Activated CD8-positive, alpha-beta T cell treated with anti-CD3 and anti-CD28 coated beads, Interleukin-2, amount 10 ng/mL, durations not matched to agents 7 days and 5 days (primary cell): ENCODE measurements around the gene MAST4. TPM values are rescaled to one million over a fixed set of nuclear protein-coding genes. Genes with fewer than 3 reads are reported as not detected.

Experiments used
- ATAC-seq: fragments of 150-1000 bp; cut with Tn5 transposase; one replicate; pipeline ENCODE4 v1.10.0; 2021; ENCODE audit warnings: moderate library complexity
- CTCF ChIA-PET: fragments of 350-600 bp; sonication (Branson Sonifier 250); formaldehyde crosslinking; loops from one replicate; lab custom pipeline; 2021; ENCODE audit warnings: antibody characterized with exemption; lab: Charles Lee
- POLR2A ChIA-PET: fragments of 350-600 bp; sonication (Branson Sonifier 250); formaldehyde crosslinking; loops from one replicate; lab custom pipeline; 2021; ENCODE audit warnings: antibody characterized with exemption; lab: Charles Lee
- DNase-seq: peaks from one replicate; pipeline ENCODE4 v3.0.0-alpha.2; 2020
- H3K27ac Mint-ChIP-seq: one replicate; pipeline ENCODE4 v1.8.0; 2021; ENCODE audit warnings: mild to moderate bottlenecking, mixed read lengths
- H3K27me3 Mint-ChIP-seq: one replicate; pipeline ENCODE4 v1.8.0; 2021; ENCODE audit warnings: low read depth, mixed read lengths
- H3K36me3 Mint-ChIP-seq: one replicate; pipeline ENCODE4 v1.8.0; 2021; ENCODE audit warnings: low read depth, mixed read lengths
- H3K4me1 Mint-ChIP-seq: one replicate; pipeline ENCODE4 v1.8.0; 2021; ENCODE audit warnings: low read depth, mixed read lengths
- H3K4me3 Mint-ChIP-seq: one replicate; pipeline ENCODE4 v1.8.0; 2021; ENCODE audit warnings: mild to moderate bottlenecking, mixed read lengths
- H3K9me3 Mint-ChIP-seq: one replicate; pipeline ENCODE4 v1.8.0; 2022; ENCODE audit warnings: mixed read lengths; ENCODE audit not compliant: insufficient read depth
- total RNA-seq, 2 experiments: library from RNA; stranded (reverse); gene quantifications; one replicate each; pipeline ENCODE4 v1.2.3, GENCODE V29; 2021

The MAST4 gene
- total RNA-seq, 2 experiments from 2014 or later: 5.5 to 7.1 TPM

DNA sequence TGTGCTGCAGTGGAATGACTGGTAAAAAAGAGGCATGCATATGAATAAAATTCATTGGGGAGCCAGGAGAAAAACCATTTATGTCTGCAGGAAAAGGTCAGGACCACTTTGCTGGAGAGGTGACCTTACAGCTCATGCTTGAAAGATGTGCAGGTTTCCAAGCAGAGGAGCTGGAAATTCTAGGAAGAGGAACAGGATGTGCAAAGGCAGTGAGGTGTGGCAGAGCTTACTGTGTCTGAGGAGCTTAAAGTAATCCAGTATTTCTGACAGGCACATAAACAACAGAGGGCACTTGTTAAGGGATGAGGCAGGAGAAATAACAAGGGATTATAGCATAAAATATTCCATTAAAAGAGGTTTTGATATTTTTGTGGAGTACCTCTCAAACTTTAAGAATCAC lies 397.3 kb downstream of the MAST4 start:
- ATAC-seq: no peak
- CTCF ChIA-PET: interaction anchor here (0.7 kb wide), 1 partner anchor 156 kb away, joined by 3 read pairs; no protein-coding TSS in a partner anchor

DNA sequence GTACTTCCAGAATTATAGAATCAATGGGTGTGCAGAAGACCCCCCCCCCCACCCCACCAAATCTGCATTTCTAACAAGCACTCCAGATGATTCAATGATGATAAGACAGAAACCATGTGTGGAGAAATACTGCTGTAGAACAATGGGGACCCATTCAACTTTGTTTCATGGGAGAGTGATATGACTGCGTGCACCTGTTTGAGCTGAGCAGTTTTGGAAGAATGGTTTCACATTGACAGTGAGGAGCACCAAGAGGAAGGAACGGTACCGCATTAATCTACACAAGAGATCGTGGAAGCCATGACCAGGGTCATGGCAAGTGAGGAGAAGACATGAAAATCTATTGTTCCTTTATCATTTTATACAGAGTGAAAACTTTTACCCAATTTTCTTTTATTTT lies 397.7 kb downstream of the MAST4 start:
- CTCF ChIA-PET: interaction anchor here (0.7 to 1.2 kb wide), 2 partner anchors 156 to 215 kb away, joined by 3 read pairs; no protein-coding TSS in a partner anchor
- peaks cover 8% of the 10 kb centered on the region for H3K4me1 Mint-ChIP-seq
- peaks cover 5% of the 10 kb centered on the region for H3K27me3 Mint-ChIP-seq
- H3K36me3 Mint-ChIP-seq: no peaks in the 10 kb centered on the region
- no peak for DNase-seq
- H3K27ac Mint-ChIP-seq: no peak overlapping the region
- POLR2A ChIA-PET: interaction anchor here (0.6 kb wide), 1 partner anchor 10 kb away, joined by 3 read pairs; no protein-coding TSS in a partner anchor
- no peak for ATAC-seq
- no peaks in the 10 kb centered on the region for H3K9me3 Mint-ChIP-seq
- no peak overlapping the region for H3K4me3 Mint-ChIP-seq

More for the DNA sequence above, 397.3 kb downstream of the MAST4 start:
- H3K9me3 Mint-ChIP-seq: no peaks in the 10 kb centered on the region
- DNase-seq: no peak
- POLR2A ChIA-PET: no interaction called here
- H3K36me3 Mint-ChIP-seq: no peaks in the 10 kb centered on the region
- no peak overlapping the region for H3K4me3 Mint-ChIP-seq
- H3K4me1 Mint-ChIP-seq: peaks cover 8% of the 10 kb centered on the region
- peaks cover 5% of the 10 kb centered on the region for H3K27me3 Mint-ChIP-seq
- H3K27ac Mint-ChIP-seq: no peak overlapping the region

DNA sequence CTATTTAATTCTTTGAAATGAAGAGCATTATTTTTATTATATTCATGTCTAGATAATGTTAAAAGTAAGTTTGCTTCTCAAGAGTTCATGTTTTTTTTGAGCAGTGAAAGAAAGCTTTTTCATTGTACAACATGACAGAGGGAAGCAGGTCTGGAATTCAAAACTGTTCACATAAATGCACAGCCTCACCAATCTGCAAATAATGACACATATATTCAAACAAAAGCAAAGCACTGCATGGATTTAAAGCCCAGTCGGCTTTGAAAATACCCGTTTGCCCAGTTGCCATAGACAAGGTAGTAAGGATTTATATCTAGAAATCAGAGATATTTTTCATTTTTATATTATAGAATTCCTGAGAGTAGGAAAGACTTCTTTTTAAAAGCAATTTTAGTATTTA lies 398.6 kb downstream of the MAST4 start:
- peaks cover 8% of the 10 kb centered on the region for H3K4me1 Mint-ChIP-seq
- ATAC-seq (no peak), DNase-seq (no peak)
- no peak overlapping the region for H3K4me3 Mint-ChIP-seq
- CTCF ChIA-PET: interaction anchor here (1.2 kb wide), 1 partner anchor 214 kb away, joined by 3 read pairs; no protein-coding TSS in a partner anchor
- H3K9me3 Mint-ChIP-seq: no peaks in the 10 kb centered on the region
- H3K27ac Mint-ChIP-seq: no peak overlapping the region
- H3K27me3 Mint-ChIP-seq: peaks cover 5% of the 10 kb centered on the region
- H3K36me3 Mint-ChIP-seq: no peaks in the 10 kb centered on the region
- POLR2A ChIA-PET: no interaction called here

DNA sequence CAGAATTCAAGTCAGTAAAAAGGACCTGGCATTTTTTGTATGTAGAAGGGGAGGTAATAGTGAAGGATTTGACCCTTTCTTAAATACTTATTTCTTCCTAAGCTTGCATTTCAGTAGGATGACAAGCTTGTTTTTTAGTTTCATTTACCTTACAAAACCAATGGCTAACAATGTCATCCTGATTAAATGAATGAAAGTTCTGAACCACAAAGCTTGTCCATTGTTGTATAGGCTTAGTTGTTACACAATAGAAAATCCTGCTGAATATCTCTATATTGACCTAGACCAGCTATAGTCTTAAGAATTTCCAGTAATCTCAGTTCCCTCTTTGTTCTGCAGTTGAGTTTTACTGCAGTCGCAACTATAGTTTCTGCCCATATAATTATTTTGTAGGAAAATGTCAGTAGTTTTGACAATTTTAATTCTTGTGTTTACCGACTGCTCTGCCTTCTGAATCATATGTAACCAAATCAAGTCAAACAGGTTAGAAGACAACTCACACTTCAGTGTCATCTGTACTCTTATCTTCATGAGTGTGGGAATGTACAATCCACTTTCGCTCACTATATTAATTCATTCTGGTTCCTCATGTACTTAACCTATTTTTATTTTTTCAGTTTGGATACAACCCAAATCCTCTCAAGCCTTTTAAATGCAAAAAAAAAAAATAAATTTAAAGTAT lies 404.7 kb downstream of the MAST4 start:
- CTCF ChIA-PET: interaction anchor here (0.6 to 2.0 kb wide), 3 partner anchors 13 to 800 kb away, joined by 3 to 9 read pairs (median 3); no protein-coding TSS in a partner anchor
- no peaks in the 10 kb centered on the region for H3K9me3 Mint-ChIP-seq
- H3K4me1 Mint-ChIP-seq: peaks cover 20% of the 10 kb centered on the region
- no peak overlapping the region for H3K27ac Mint-ChIP-seq
- DNase-seq (no peak), ATAC-seq (no peak)
- no peaks in the 10 kb centered on the region for H3K36me3 Mint-ChIP-seq
- H3K27me3 Mint-ChIP-seq: peaks cover 8% of the 10 kb centered on the region
- H3K4me3 Mint-ChIP-seq: no peak overlapping the region
- POLR2A ChIA-PET: no interaction called here

DNA sequence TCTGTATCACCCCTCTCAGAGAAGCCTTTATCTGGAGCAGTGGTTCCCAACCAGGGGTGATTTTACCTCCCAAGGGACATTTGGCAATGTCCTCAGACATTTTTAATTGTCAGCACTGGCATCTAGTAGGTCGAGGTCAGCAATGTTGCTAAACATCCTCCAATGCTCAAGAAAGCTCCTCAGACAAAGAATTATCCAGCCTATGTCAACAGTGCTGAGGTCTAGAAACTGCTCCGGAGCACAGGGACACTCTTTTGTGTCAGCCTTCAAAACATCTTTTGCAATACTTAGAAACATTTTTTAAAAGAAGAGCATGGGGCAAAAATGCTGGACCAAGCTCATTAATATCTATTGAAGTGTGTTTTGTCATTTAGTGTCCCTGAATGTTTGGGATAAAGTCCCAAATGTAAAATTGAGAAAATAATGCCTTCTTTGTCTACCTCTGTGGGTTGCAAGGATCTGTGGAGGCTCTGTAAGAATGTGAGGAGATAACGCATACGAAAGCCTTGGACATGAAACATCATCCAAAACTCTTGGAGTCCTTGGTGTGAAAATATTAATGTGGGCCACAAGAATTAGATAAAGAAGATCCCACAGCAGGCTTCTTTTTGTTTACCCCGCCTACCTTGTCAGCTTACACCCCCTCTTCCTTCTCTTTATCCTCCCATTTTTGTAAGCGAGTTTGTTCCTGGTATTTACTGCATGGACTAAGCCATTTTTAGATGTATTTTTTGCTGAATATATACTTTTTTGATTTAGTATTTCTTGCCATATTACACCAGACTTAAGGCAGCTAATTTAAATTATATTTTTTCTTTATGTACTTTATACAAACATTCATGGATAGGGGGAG lies 406.9 kb downstream of the MAST4 start:
- H3K27me3 Mint-ChIP-seq: peaks cover 6% of the 10 kb centered on the region
- peak overlapping the region; percentile 67 for H3K4me3 Mint-ChIP-seq
- no peaks in the 10 kb centered on the region for H3K9me3 Mint-ChIP-seq
- H3K27ac Mint-ChIP-seq: no peak overlapping the region
- DNase-seq: no peak
- no peaks in the 10 kb centered on the region for H3K36me3 Mint-ChIP-seq
- no peak for ATAC-seq
- ChIA-PET CTCF (interaction anchor here (1.0 to 1.5 kb wide), 3 partner anchors 15 to 19 kb away, joined by 3 to 7 read pairs (median 7); no protein-coding TSS in a partner anchor), POLR2A (interaction anchor here (0.6 kb wide), 1 partner anchor 154 kb away, joined by 3 read pairs; no protein-coding TSS in a partner anchor)
- peaks cover 32% of the 10 kb centered on the region for H3K4me1 Mint-ChIP-seq

DNA sequence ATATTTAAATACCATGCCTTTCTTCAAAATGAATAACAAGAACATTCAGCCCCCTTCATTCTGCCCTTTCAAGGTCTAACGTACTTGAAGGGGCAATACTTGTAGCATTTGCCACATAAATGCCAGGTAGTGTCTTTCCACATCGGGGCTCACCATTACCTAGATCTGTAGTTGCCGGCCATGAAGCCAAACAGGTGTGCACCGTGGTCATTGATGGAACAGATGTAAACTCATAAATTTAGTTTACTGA lies 407.4 kb downstream of the MAST4 start:
- Mint-ChIP-seq H3K27ac (peak overlapping the region; percentile 58), H3K4me3 (peak overlapping the region; percentile 67), H3K9me3 (no peaks in the 10 kb centered on the region), H3K36me3 (no peaks in the 10 kb centered on the region), H3K27me3 (peaks cover 6% of the 10 kb centered on the region), H3K4me1 (peaks cover 32% of the 10 kb centered on the region)
- DNase-seq: no peak
- no peak for ATAC-seq
- POLR2A ChIA-PET: no interaction called here
- CTCF ChIA-PET: interaction anchor here (1.3 to 1.5 kb wide), 2 partner anchors 18 to 19 kb away, joined by 3 to 7 read pairs; no protein-coding TSS in a partner anchor

DNA sequence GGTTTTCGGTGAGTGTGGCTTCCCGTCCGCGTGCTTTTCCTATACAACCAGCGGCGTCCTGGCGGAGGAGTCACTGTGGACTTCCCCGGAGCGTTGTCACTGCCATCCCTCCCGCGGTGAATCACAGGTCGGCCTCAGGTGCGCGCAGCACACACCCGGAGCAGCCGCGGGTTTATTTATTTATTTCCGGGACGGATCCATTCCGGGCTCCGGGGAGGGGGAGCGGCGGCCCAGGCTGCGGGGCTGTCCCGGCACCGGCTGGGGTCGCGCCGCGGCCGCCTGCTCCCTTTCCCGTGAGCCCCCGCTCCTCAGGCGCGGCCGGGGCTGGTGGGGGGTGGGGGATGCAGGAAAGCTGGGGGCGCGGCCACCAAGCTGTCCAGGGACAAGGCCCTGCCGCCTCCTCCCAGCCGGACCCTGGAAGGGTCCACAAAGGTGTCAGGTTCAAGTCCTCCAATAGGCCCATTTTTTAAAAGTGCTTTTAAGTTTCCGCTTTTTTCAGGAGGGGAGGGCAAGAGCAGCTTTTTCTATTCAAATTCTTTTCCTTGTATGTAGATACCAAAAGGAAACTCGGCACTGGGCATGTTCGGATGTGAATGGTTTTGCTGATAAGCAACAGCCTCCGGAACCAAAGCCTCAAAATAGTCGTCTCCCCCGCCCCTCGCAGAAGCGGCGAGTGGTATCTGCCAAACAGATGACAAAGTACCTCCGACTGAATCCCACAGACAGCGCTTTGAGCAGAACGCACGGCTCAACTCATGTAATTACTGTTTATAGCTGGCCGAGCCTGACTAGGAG lies 407.9 kb downstream of the MAST4 start:
- Mint-ChIP-seq H3K27ac (peak overlapping the region; percentile 90), H3K36me3 (no peaks in the 10 kb centered on the region), H3K9me3 (no peaks in the 10 kb centered on the region), H3K27me3 (peaks cover 6% of the 10 kb centered on the region), H3K4me3 (peak overlapping the region; percentile 88), H3K4me1 (peaks cover 32% of the 10 kb centered on the region)
- ChIA-PET POLR2A (interaction anchor here (1.2 kb wide), 3 partner anchors 12 to 161 kb away, joined by 3 to 7 read pairs (median 3); no protein-coding TSS in a partner anchor), CTCF (interaction anchor here (1.3 to 2.3 kb wide), 4 partner anchors 10 to 18 kb away, joined by 3 to 8 read pairs (median 6); no protein-coding TSS in a partner anchor)
- DNase-seq (peak; percentile 91), ATAC-seq (peak; percentile 87)

DNA sequence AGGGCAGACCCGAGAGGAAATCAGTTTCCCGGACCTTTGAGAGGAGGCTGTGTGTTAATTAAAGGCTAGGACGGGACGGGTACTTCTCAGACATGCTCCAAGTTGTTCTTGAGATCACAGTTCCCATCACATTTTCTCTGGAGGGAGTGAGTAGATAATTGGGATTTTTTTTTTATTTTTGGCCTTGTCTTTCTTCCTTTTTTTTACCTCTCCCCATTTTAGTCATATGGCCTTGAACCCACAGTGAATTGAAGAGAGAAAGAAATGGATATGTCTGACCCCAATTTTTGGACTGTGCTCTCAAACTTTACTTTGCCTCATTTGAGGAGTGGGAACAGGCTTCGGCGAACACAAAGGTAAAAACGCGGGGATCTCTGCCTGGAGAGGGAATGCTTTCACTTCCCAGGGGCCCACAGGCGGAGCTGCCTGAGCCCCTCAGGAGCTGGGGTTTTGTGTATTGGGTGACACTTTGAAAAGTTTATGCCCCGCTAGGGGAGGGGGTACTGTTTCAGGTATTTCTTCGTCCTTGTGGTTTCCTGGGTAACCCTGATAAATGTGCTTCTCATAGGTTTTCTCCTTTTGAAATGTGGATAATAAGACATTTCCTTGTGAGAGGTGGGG lies 408.6 kb downstream of the MAST4 start:
- H3K36me3 Mint-ChIP-seq: no peaks in the 10 kb centered on the region
- H3K4me3 Mint-ChIP-seq: peak overlapping the region; percentile 88
- DNase-seq (no peak), ATAC-seq (no peak)
- H3K27ac Mint-ChIP-seq: peak overlapping the region; percentile 90
- H3K4me1 Mint-ChIP-seq: peaks cover 32% of the 10 kb centered on the region
- ChIA-PET CTCF (interaction anchor here (1.3 to 2.3 kb wide), 3 partner anchors 9 to 202 kb away, joined by 3 to 8 read pairs (median 5); no protein-coding TSS in a partner anchor), POLR2A (interaction anchor here (1.2 kb wide), 3 partner anchors 12 to 160 kb away, joined by 3 to 7 read pairs (median 3); no protein-coding TSS in a partner anchor)
- no peaks in the 10 kb centered on the region for H3K9me3 Mint-ChIP-seq
- H3K27me3 Mint-ChIP-seq: peaks cover 6% of the 10 kb centered on the region

DNA sequence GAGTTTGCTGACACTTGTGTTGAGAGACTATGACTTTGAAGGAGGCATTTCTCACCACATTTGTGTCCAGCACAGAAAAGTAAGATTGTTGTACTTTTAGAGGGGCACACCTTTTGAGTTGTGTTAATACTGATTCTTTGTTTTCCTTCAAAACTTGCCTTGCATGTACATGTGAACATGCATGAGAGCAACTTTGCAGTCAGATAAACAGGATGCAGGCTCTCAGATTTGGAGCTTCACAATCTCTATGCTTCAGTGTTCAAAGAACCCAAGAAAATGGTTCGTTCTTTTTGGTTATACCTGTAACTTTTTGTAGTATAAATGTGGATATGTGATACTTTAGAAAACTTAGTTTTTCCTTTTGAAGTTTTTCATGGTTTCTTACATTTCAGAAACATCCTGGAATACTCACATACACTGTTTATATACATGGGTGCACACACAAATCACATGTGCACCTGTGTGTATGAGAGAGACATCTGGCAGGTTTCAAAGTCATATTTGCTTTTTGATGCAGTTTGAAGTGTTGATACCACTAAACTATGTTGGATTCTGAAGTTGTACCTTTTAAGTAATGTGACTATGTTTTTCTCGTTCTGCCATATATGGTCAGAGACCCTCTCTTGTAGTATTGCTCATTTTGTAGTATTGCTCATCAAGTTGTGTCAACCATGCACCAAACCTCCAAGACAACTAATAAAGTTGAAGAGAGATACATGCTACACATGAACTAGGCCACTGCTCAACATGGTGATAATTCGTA lies 409.7 kb downstream of the MAST4 start:
- peak overlapping the region; percentile 88 for H3K4me3 Mint-ChIP-seq
- H3K9me3 Mint-ChIP-seq: no peaks in the 10 kb centered on the region
- ChIA-PET CTCF (interaction anchor here (1.3 to 2.3 kb wide), 2 partner anchors 17 to 201 kb away, joined by 3 to 8 read pairs; no protein-coding TSS in a partner anchor), POLR2A (interaction anchor here (0.6 to 1.2 kb wide), 2 partner anchors 159 to 160 kb away, joined by 3 read pairs; no protein-coding TSS in a partner anchor)
- H3K27ac Mint-ChIP-seq: no peak overlapping the region
- H3K36me3 Mint-ChIP-seq: no peaks in the 10 kb centered on the region
- peaks cover 6% of the 10 kb centered on the region for H3K27me3 Mint-ChIP-seq
- DNase-seq (no peak), ATAC-seq (no peak)
- H3K4me1 Mint-ChIP-seq: peaks cover 32% of the 10 kb centered on the region

DNA sequence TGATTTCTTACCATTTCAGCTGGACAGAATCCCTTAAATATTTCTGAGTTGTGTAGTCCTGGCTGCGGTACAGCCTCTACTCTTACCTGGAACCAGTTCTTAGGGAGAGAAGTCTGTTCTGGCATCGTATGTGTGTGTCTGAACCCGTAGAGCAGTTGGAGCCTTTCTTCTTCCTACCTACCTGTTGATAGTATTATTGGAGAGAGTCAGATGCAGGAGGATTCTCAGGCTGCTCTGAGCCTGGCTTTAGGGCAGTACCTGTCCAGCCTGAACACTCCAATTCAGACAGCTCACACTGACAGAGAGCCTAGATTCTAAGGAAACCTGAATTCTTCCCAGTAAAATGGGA lies 410.3 kb downstream of the MAST4 start:
- no peak for ATAC-seq
- Mint-ChIP-seq H3K4me3 (no peak overlapping the region), H3K4me1 (peaks cover 37% of the 10 kb centered on the region), H3K36me3 (no peaks in the 10 kb centered on the region), H3K27ac (no peak overlapping the region), H3K27me3 (peaks cover 6% of the 10 kb centered on the region), H3K9me3 (no peaks in the 10 kb centered on the region)
- POLR2A ChIA-PET: no interaction called here
- CTCF ChIA-PET: no interaction called here
- DNase-seq: no peak
